Keratinocyte (primary cell): Measurements from ENCODE around the gene PGLYRP3. TPM values are rescaled to one million over a fixed set of nuclear protein-coding genes. Genes with fewer than 3 reads are reported as not detected.
A peak's percentile ranks its signal among the peaks of the same experiment; 100 is the strongest.

Experiments used
- DNase-seq: peaks from one replicate; pipeline ENCODE4 v3.0.0-alpha.2; 2011; ENCODE audit warnings: low read depth, missing footprints, low spot score
- FAIRE-seq: peaks from 2 replicates; lab custom pipeline; 2011; peaks lifted over from hg19 to GRCh38; lab: Jason Lieb, UNC
- H2AFZ ChIP-seq: 2 replicates; pipeline ENCODE4 v1.6.0; 2012; ENCODE audit warnings: low read length, control low read depth, inconsistent platforms; ENCODE audit not compliant: control insufficient read depth
- H3K27ac ChIP-seq: 2 replicates; pipeline ENCODE4 v1.5.1; 2011; ENCODE audit warnings: low read length; ENCODE audit not compliant: control insufficient read depth, insufficient read depth
- H3K27me3 ChIP-seq: 3 replicates; pipeline ENCODE4 v1.6.0; 2011; ENCODE audit warnings: low read length; ENCODE audit not compliant: control insufficient read depth, insufficient read depth; ENCODE audit errors: extremely low read depth
- H3K36me3 ChIP-seq, 2 experiments: 2 replicates in 1 of 2; 3 replicates in 1 of 2; pipeline ENCODE4 v1.5.1; 2011; ENCODE audit warnings: low read length in 2 of 2, mild to moderate bottlenecking in 1 of 2; ENCODE audit not compliant: control insufficient read depth in 2 of 2, insufficient read depth in 2 of 2; ENCODE audit errors: extremely low read depth in 1 of 2
- H3K4me1 ChIP-seq: 3 replicates; pipeline ENCODE4 v1.5.1; 2011; ENCODE audit warnings: low read length; ENCODE audit not compliant: control insufficient read depth, insufficient read depth; ENCODE audit errors: extremely low read depth
- H3K4me2 ChIP-seq: 3 replicates; pipeline ENCODE4 v1.6.0; 2011; ENCODE audit warnings: low read depth, low read length; ENCODE audit not compliant: control insufficient read depth, insufficient read depth; ENCODE audit errors: extremely low read depth
- H3K4me3 ChIP-seq, 3 experiments: fragments of 200-600 bp in 1 of 3; sonication (generic) in 1 of 3; 2 replicates in 2 of 3; 3 replicates in 1 of 3; pipeline ENCODE4 v1.5.1; 2011 to 2016; ENCODE audit warnings: low read length in 3 of 3, mild to moderate bottlenecking in 3 of 3, control low read depth in 2 of 3, inconsistent platforms in 1 of 3, low read depth in 1 of 3, mixed read lengths in 1 of 3, mixed run types in 1 of 3, moderate library complexity in 1 of 3; ENCODE audit not compliant: control insufficient read depth in 2 of 3, insufficient read depth in 2 of 3; ENCODE audit errors: extremely low read depth in 1 of 3
- H3K79me2 ChIP-seq: 2 replicates; pipeline ENCODE4 v1.6.0; 2012; ENCODE audit warnings: low read length; ENCODE audit not compliant: control insufficient read depth, insufficient read depth
- H3K9ac ChIP-seq: 3 replicates; pipeline ENCODE4 v1.6.0; 2011; ENCODE audit warnings: low read length; ENCODE audit not compliant: control insufficient read depth, insufficient read depth; ENCODE audit errors: extremely low read depth
- H3K9me1 ChIP-seq: 3 replicates; pipeline ENCODE4 v1.6.0; 2011; ENCODE audit warnings: low read length; ENCODE audit not compliant: control insufficient read depth, insufficient read depth; ENCODE audit errors: extremely low read depth
- H3K9me3 ChIP-seq: 2 replicates; pipeline ENCODE4 v1.5.1; 2012; ENCODE audit warnings: low read depth, low read length; ENCODE audit not compliant: control insufficient read depth
- H4K20me1 ChIP-seq: 3 replicates; pipeline ENCODE4 v1.6.0; 2011; ENCODE audit warnings: low read length; ENCODE audit not compliant: control insufficient read depth, insufficient read depth; ENCODE audit errors: extremely low read depth
- EZH2 ChIP-seq: IDR thresholded peaks from one replicate; pipeline ENCODE4 v1.6.1; 2012; ENCODE audit warnings: inconsistent platforms, mild to moderate bottlenecking, low read length, moderate library complexity
- dilution Hi-C: fragments of 300-500 bp; cut with MboI; formaldehyde crosslinking; loops from one replicate; pipeline ENCODE4 v1.7.0; 2020; ENCODE audit warnings: low sequenced_read_pairs; ENCODE audit not compliant: extremely low pct_ligation_motif_present
- polyA plus RNA-seq, 5 experiments: library from polyadenylated mRNA; depleted of rRNA in 3 of 5; stranded (reverse) in 3 of 5; stranded (forward) in 1 of 5; unstranded in 1 of 5; fragments of >200 nt; gene quantifications; 1 replicate in 1 of 5; 2 replicates in 3 of 5; 3 replicates in 1 of 5; pipeline versions ENCODE4 v1.2.1 to v1.2.3, GENCODE V29; 2011 to 2012; ENCODE audit warnings: missing spikeins in 2 of 5, low read depth in 1 of 5, low replicate concordance in 1 of 5
- TF ChIP-seq, protein P1 (sequence below), 3 experiments: IDR thresholded peaks in 1 of 3; conservative IDR thresholded peaks in 1 of 3; optimal IDR thresholded peaks in 1 of 3; 2 replicates in 2 of 3; 3 replicates in 1 of 3; pipeline versions ENCODE3 to v1.5.1; 2011; ENCODE audit warnings: low read length in 3 of 3, mild to moderate bottlenecking in 3 of 3, moderate library complexity in 2 of 3, control low read depth in 1 of 3, inconsistent platforms in 1 of 3; ENCODE audit not compliant: insufficient read depth in 2 of 3; ENCODE audit errors: extremely low read depth in 1 of 3

PGLYRP3 gene
- polyA plus RNA-seq, 1 donor (not counting 4 experiments of a cell fraction or from before 2014, with no cell fraction given), result 0.93 TPM

DNA sequence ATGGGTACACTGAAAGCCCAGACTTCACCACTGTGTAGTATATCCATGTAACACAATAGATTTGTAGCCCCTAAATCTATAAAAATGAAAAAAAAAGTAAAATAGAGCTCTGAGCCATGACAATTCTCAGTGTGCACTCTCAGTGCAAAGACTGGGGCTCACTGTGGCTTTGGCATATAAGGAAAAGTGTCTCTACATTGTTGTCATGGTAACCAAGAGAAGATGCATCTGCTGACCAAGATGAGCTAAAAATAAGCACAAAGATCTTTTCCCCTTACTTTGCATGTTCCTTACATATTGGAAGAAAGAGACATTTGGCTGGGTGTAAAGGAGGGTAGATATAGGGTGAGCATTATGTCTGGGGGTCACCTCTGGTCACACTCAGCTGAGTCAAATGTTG, 23.9 kb upstream of the PGLYRP3 start:
- no peak for TF ChIP-seq EZH2
- TF ChIP-seq, protein P1, sequence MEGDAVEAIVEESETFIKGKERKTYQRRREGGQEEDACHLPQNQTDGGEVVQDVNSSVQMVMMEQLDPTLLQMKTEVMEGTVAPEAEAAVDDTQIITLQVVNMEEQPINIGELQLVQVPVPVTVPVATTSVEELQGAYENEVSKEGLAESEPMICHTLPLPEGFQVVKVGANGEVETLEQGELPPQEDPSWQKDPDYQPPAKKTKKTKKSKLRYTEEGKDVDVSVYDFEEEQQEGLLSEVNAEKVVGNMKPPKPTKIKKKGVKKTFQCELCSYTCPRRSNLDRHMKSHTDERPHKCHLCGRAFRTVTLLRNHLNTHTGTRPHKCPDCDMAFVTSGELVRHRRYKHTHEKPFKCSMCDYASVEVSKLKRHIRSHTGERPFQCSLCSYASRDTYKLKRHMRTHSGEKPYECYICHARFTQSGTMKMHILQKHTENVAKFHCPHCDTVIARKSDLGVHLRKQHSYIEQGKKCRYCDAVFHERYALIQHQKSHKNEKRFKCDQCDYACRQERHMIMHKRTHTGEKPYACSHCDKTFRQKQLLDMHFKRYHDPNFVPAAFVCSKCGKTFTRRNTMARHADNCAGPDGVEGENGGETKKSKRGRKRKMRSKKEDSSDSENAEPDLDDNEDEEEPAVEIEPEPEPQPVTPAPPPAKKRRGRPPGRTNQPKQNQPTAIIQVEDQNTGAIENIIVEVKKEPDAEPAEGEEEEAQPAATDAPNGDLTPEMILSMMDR (optimal IDR thresholded peaks at IDR 0.05 in 1 of 3, IDR thresholded peaks at IDR 0.05 in 1 of 3, conservative IDR thresholded peaks at IDR 0.05 in 1 of 3; ENCODE audit: extremely low read depth in 1 of 3, insufficient read depth in 2 of 3, low read length in 3 of 3), result no peak
- Histone ChIP-seq H3K27me3 (peaks cover 3% of the 10 kb centered on the region), H3K4me2 (no peak overlapping the region), H3K9me1 (no peaks in the 10 kb centered on the region), H3K27ac (no peak overlapping the region), H3K9me3 (no peaks in the 10 kb centered on the region), H3K4me1 (peaks cover 4% of the 10 kb centered on the region), H4K20me1 (no peaks in the 10 kb centered on the region), H2AFZ (no peak overlapping the region), H3K36me3 (no peaks in the 10 kb centered on the region), H3K79me2 (no peaks in the 10 kb centered on the region), H3K9ac (no peak overlapping the region), H3K4me3 (no peak overlapping the region)
- DNase-seq (no peak), FAIRE-seq (peak; percentile 23)
- dilution Hi-C loops, result no loop called here

DNA sequence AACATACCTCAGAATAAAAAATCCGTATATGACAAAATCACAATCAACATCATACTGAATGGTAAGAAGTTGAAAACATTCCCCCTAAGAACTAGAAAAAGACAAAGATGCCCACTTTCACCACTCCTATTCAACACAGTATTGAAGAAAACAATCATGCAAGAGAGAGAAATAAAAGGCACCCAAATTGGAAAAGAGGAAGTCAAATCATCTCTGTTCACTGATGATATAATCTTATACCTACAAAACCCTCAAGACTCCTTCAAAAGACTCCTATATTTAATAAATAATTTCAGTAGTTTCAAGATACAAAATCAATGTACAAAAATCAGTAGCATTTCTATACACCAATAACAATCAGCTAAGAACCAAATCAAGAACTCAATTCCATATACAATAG, 21.1 kb upstream of the PGLYRP3 start:
- Histone ChIP-seq H3K79me2 (no peaks in the 10 kb centered on the region), H4K20me1 (no peaks in the 10 kb centered on the region), H3K36me3 (no peaks in the 10 kb centered on the region), H3K9me1 (no peaks in the 10 kb centered on the region), H3K9me3 (no peaks in the 10 kb centered on the region), H3K4me3 (no peak overlapping the region), H3K27me3 (peaks cover 7% of the 10 kb centered on the region), H3K9ac (no peak overlapping the region), H3K4me2 (no peak overlapping the region), H3K27ac (no peak overlapping the region), H3K4me1 (no peaks in the 10 kb centered on the region), H2AFZ (no peak overlapping the region)
- FAIRE-seq (no peak), DNase-seq (no peak)
- TF ChIP-seq, protein P1 (optimal IDR thresholded peaks at IDR 0.05 in 1 of 3, IDR thresholded peaks at IDR 0.05 in 1 of 3, conservative IDR thresholded peaks at IDR 0.05 in 1 of 3; ENCODE audit: extremely low read depth in 1 of 3, insufficient read depth in 2 of 3, low read length in 3 of 3), result no peak
- TF ChIP-seq EZH2, result no peak
- dilution Hi-C loops, result no loop called here
